Choroid plexus epithelial cell (primary cell): ENCODE measurements around the gene RIMBP2.

Experiments
- DNase-seq: peaks from one replicate; pipeline ENCODE4 v3.0.0-alpha.2; 2010; ENCODE audit warnings: low read depth
- H3K4me3 ChIP-seq: 2 replicates; pipeline ENCODE4 v1.5.1; 2011; ENCODE audit warnings: low read depth, mild to moderate bottlenecking, control low read depth, low read length, moderate library complexity
- CTCF ChIP-seq: conservative IDR thresholded peaks from 2 replicates; pipeline ENCODE4 v1.5.1; 2011; ENCODE audit warnings: low read depth, mild to moderate bottlenecking, control low read depth, inconsistent platforms, low read length, moderate library complexity

RIMBP2 gene

GRCh38 chr12:130398100-130398848, 317.8 kb downstream of the RIMBP2 start:
- H3K4me3 ChIP-seq, result no peak overlapping the region
- no peak for DNase-seq
- TF ChIP-seq CTCF, result no peak

- H3K4me3 ChIP-seq, result no peak overlapping the region
- DNase-seq, result no peak
- TF ChIP-seq CTCF, result no peak
Observed at GRCh38 chr12:130396667-130397066, 319.4 kb downstream of the RIMBP2 start.

GRCh38 chr12:130394906-130395305, 321.2 kb downstream of the RIMBP2 start:
- no peak for DNase-seq
- no peak for TF ChIP-seq CTCF
- no peak overlapping the region for H3K4me3 ChIP-seq

- H3K4me3 ChIP-seq, result no peak overlapping the region
- DNase-seq, result no peak
- no peak for TF ChIP-seq CTCF
Observed at GRCh38 chr12:130391186-130391585, 324.9 kb downstream of the RIMBP2 start.

- TF ChIP-seq CTCF, result no peak
- no peak for DNase-seq
- no peak overlapping the region for H3K4me3 ChIP-seq
Observed at GRCh38 chr12:130385193-130385592, 330.9 kb downstream of the RIMBP2 start.

GRCh38 chr12:130384234-130384633, 331.9 kb downstream of the RIMBP2 start:
- no peak for DNase-seq
- TF ChIP-seq CTCF, result no peak
- H3K4me3 ChIP-seq, result no peak overlapping the region

- TF ChIP-seq CTCF, result no peak
- DNase-seq, result no peak
- no peak overlapping the region for H3K4me3 ChIP-seq
Observed at GRCh38 chr12:130382818-130383217, 333.3 kb downstream of the RIMBP2 start.
